ENCODE data around the gene OR2V1.
"Not testable (repeated sequence)": the region's sequence is repeated elsewhere in the genome, so short reads cannot be mapped to it uniquely, and the experiment has no call there.

OR2V1 gene

GRCh38 chr5:181100121-181100875 lies 30.7 kb downstream of the OR2V1 start:
- no peak for DNase-seq

- no peak for DNase-seq
Measured at GRCh38 chr5:181099602-181100086, 31.3 kb downstream of the OR2V1 start.

- DNase-seq: no peak
Measured at GRCh38 chr5:181098762-181099601, 32.0 kb downstream of the OR2V1 start.

- DNase-seq: not testable (repeated sequence)
Measured at GRCh38 chr5:181097759-181098491, 33.0 kb downstream of the OR2V1 start.

GRCh38 chr5:181097383-181097753 lies 33.6 kb downstream of the OR2V1 start:
- DNase-seq: not testable (repeated sequence)

GRCh38 chr5:181096721-181097382 lies 34.1 kb downstream of the OR2V1 start:
- not testable (repeated sequence) for DNase-seq

- not testable (repeated sequence) for DNase-seq
Measured at GRCh38 chr5:181095162-181095561, 35.8 kb downstream of the OR2V1 start.

GRCh38 chr5:181092428-181092827 lies 38.5 kb downstream of the OR2V1 start:
- DNase-seq: no peak

- no peak for DNase-seq
Measured at GRCh38 chr5:181088289-181088688, 42.7 kb downstream of the OR2V1 start.

- no peak for DNase-seq
Measured at GRCh38 chr5:181087309-181087708, 43.7 kb downstream of the OR2V1 start.

- no peak for DNase-seq
Measured at GRCh38 chr5:181086884-181087205, 44.1 kb downstream of the OR2V1 start.

GRCh38 chr5:181086026-181086883 lies 44.7 kb downstream of the OR2V1 start:
- DNase-seq: no peak

GRCh38 chr5:181084621-181085195 lies 46.3 kb downstream of the OR2V1 start:
- DNase-seq: no peak

- DNase-seq: no peak
Measured at GRCh38 chr5:181081989-181082388, 49.0 kb downstream of the OR2V1 start.

GRCh38 chr5:181076920-181077319 lies 54.0 kb downstream of the OR2V1 start:
- DNase-seq: no peak
